ENCODE results near the gene E2F2.

Gene E2F2

DNA sequence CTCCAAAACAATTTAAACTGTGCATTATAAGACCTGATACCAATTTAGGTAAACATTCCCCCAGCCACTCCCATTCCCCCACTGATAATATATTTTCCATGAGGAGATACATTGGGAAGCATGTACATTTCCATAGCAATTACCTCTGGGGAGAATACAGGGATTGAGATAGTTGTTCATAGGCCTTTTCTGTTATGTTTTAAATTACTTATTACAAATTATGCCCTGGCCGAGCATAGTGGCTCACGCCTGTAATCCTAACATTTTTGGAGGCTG lies 51.4 kb downstream of the E2F2 start:
- no peak for DNase-seq (ENCODE audit: low read depth)
- H3K4me3 ChIP-seq (ENCODE audit: low read depth, low read length), result no peak overlapping the region
- TF ChIP-seq, protein P1, sequence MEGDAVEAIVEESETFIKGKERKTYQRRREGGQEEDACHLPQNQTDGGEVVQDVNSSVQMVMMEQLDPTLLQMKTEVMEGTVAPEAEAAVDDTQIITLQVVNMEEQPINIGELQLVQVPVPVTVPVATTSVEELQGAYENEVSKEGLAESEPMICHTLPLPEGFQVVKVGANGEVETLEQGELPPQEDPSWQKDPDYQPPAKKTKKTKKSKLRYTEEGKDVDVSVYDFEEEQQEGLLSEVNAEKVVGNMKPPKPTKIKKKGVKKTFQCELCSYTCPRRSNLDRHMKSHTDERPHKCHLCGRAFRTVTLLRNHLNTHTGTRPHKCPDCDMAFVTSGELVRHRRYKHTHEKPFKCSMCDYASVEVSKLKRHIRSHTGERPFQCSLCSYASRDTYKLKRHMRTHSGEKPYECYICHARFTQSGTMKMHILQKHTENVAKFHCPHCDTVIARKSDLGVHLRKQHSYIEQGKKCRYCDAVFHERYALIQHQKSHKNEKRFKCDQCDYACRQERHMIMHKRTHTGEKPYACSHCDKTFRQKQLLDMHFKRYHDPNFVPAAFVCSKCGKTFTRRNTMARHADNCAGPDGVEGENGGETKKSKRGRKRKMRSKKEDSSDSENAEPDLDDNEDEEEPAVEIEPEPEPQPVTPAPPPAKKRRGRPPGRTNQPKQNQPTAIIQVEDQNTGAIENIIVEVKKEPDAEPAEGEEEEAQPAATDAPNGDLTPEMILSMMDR (IDR thresholded peaks at IDR 0.05; ENCODE audit: insufficient read depth, low read depth, low read length, missing control alignments), result no peak

DNA sequence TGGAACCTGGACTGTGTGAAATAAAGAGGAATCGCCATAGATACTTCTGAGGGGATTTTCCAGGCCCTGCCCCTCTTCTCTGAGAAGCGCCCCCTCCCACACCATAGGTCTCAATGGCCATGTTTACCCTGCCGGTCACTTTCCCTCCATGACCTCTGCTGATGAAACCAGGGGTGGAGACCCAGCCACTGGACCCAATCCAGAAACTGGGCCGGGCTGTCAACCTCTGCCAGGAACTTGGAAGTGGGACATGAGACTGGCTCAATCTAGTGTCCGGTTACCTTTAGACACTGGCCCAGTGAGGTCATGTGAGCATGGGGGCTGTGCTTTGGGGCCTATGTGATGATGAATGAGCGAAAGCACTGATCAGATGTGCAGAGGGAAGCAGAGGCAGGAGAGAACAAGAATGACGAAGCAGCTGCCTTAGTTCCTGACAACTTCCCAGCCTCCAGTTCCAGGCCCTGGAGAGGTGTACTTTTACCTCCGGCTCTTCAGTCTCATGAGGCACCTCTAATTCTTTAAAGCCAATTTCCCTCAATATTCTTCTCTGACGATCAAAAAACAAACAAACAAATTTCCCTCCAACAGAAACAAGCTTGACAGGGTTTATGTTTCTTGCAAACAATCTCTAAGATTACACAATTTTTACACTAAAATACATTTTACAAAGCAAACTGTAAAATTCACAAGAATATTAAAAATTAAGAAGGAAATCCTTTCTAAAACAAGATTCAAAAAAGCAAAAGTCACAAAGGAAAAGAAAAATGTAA lies 52.0 kb downstream of the E2F2 start:
- DNase-seq (ENCODE audit: low read depth), result no peak
- H3K4me3 ChIP-seq (ENCODE audit: low read depth, low read length), result no peak overlapping the region

DNA sequence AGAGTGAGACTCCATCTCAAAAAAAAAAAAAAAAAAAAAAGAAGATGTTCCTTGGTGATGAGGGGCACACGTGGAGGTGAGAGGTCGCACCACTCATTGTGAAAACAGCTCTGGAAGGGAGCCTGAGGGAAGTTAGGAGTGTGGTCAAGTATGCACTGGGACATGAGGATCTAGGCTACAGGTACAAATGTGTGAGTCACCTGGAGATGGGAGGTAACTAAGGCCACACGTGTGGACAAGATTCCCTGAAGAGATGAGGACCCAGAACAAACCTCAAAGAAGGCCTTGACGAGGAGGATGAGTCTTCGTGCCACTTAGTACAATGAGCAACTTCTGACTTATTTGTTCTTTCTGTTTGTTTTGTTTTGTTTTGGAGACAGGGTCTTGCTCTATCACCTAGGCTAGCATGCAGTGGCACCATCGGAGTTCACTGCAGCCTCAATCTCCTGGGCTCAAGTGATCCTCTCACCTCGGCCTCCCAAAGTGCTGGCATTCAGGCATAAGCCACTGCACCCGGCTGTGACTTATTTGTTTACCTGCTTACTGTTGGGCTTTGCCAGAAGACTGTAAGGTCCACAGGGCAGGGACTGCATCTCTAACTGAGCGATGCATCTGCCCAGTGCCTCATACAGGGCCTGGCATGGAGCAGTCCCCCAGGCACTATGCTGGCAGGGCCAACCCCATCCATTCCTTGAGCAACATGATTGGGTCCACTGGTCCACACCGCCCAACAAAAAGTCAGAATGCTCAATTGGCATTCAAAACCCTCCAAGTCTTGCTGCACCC lies 53.5 kb downstream of the E2F2 start:
- no peak overlapping the region for H3K4me3 ChIP-seq (ENCODE audit: low read depth, low read length)
- no peak for DNase-seq (ENCODE audit: low read depth)
- TF ChIP-seq, protein P1 (IDR thresholded peaks at IDR 0.05; ENCODE audit: insufficient read depth, low read depth, low read length, missing control alignments), result no peak

More for the DNA sequence above, 52.0 kb downstream of the E2F2 start:
- TF ChIP-seq, protein P1 (IDR thresholded peaks at IDR 0.05; ENCODE audit: insufficient read depth, low read depth, low read length, missing control alignments), result no peak

DNA sequence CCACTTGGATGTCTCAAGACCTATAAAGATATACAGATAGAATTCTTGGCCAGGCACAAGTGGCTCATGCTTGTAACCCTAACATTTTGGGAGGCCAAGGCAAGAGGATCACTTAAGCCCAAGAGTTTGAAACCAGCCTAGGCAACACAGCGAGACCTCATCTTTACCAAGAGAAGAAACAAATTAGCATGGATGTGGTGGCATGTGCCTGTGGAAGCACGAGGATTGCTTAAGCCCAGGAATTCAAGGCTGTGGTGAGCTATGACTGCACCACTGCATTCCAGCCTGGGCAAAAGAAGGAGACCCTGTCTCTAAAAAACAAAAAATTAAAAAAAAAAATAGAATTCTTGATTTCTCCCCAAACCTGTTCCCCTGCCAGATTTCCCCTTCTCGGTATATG lies 55.4 kb downstream of the E2F2 start:
- TF ChIP-seq, protein P1 (IDR thresholded peaks at IDR 0.05; ENCODE audit: insufficient read depth, low read depth, low read length, missing control alignments), result no peak
- DNase-seq (ENCODE audit: low read depth), result no peak

DNA sequence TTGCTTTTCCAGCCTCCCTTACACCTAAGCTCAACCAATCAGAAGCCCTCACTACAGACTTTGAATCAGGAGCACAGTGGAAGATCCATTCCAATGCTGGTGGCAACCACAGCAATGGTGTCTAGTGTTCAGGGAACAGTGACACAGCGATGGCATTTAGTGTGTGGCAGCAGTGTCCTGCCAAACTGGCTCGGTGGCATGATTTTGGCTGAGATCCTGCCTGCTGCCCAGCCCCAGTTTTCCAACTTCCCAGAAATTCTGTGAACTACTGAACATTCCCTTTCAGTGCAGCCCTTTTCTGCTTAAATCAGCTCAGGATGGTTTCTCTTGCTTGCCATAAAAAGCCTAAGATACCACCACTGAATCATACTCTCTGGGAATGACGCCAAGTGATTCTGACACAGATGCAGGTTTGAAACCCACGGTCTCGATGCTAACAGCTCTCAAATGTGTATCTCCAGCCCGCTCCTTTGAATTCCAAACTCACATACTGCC lies 55.9 kb downstream of the E2F2 start:
- no peak overlapping the region for H3K4me3 ChIP-seq (ENCODE audit: low read depth, low read length)
- TF ChIP-seq, protein P1 (IDR thresholded peaks at IDR 0.05; ENCODE audit: insufficient read depth, low read depth, low read length, missing control alignments), result no peak
- no peak for DNase-seq (ENCODE audit: low read depth)

More for the DNA sequence above, 55.4 kb downstream of the E2F2 start:
- no peak overlapping the region for H3K4me3 ChIP-seq (ENCODE audit: low read depth, low read length)

DNA sequence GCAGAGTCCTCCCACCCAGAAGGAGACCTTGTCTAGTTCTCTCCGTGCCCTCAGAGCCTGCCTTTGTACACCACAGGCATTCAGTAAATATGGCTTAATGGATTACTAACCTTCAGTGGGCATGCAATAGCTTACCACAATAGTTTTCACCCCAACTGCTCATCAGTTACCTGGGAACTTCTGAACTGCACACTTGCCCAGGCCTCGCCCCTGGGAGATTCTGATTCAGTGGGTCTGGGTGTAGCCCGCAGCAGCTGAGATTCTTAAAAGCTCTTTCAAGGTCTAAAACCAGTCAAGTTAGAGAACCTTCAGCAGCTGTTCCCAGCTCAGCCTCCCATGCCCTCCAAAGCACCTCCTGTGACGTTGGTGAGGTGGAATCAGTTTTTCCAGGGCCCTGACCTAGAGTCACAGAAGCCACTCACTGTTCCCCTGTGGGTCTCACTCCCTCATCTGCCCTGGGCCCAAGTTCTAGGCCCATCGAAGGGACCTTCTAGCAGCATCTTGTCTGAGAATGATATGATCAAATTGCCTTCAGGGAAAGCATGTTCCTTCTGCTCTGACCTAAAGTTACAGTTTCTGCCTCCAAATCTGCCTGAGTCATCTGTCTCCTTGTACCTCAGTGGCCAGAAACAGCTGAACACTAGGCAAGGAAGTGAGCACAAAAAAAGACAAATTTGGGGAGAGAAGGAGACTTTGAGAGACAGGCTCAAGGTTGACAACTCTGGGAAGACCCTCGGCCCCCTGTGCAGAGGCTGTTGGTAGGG lies 57.8 kb downstream of the E2F2 start:
- TF ChIP-seq, protein P1 (IDR thresholded peaks at IDR 0.05; ENCODE audit: insufficient read depth, low read depth, low read length, missing control alignments), result no peak

More for the DNA sequence above, 57.8 kb downstream of the E2F2 start:
- no peak overlapping the region for H3K4me3 ChIP-seq (ENCODE audit: low read depth, low read length)
- DNase-seq (ENCODE audit: low read depth), result no peak

Data from GM12865 (cell line).